GM12878 (cell line): ENCODE data around the gene ZNF608.

ENCODE experiments used
- BRCA1 ChIP-seq: IDR thresholded peaks from 2 replicates; pipeline ENCODE4 v1.6.1; 2011; ENCODE audit warnings: low read depth, low read length, improper control_type of control experiment
- CEBPB ChIP-seq, 2 experiments: fragments of 150-350 bp in 1 of 2; IDR thresholded peaks; 2 replicates each; pipeline ENCODE4 v1.6.1; 2012 to 2014; ENCODE audit warnings: low read depth in 2 of 2, low read length in 2 of 2, borderline replicate concordance in 1 of 2, inconsistent platforms in 1 of 2
- EP300 ChIP-seq, 2 experiments: fragments of 150-350 bp in 1 of 2; IDR thresholded peaks; 2 replicates each; pipeline ENCODE4 v1.6.1; 2011 to 2012; ENCODE audit warnings: low read depth in 2 of 2, low read length in 2 of 2, borderline replicate concordance in 1 of 2, improper control_type of control experiment in 1 of 2, inconsistent platforms in 1 of 2; ENCODE audit not compliant: control insufficient read depth in 1 of 2
- MTA3 ChIP-seq: IDR thresholded peaks from 2 replicates; pipeline ENCODE4 v1.6.1; 2012; ENCODE audit warnings: low read length, inconsistent platforms, borderline replicate concordance
- MYC ChIP-seq: IDR thresholded peaks from 2 replicates; pipeline ENCODE4 v1.6.1; 2011; ENCODE audit warnings: mild to moderate bottlenecking, low read length, moderate library complexity, inconsistent platforms; ENCODE audit not compliant: insufficient read depth, insufficient replicate concordance, insufficient read length, severe bottlenecking
- PML ChIP-seq: IDR thresholded peaks from 2 replicates; pipeline ENCODE4 v1.6.1; 2012; ENCODE audit warnings: low read length, inconsistent platforms
- POLR2A ChIP-seq: IDR thresholded peaks from 2 replicates; pipeline ENCODE4 v1.6.1; 2011; ENCODE audit warnings: low read depth, mild to moderate bottlenecking, low read length
- POLR2AphosphoS5 ChIP-seq: IDR thresholded peaks from 2 replicates; pipeline ENCODE4 v1.6.1; 2011; ENCODE audit warnings: mild to moderate bottlenecking, low read length, inconsistent platforms
- SMC3 ChIP-seq: IDR thresholded peaks from 2 replicates; pipeline ENCODE4 v1.6.1; 2011; ENCODE audit warnings: low read length, improper control_type of control experiment, borderline replicate concordance
- TARDBP ChIP-seq: IDR thresholded peaks from 2 replicates; pipeline ENCODE4 v1.6.1; 2016; ENCODE audit warnings: borderline replicate concordance
- YY1 ChIP-seq: IDR thresholded peaks from 2 replicates; pipeline ENCODE4 v1.6.1; 2011; ENCODE audit warnings: low read depth, mild to moderate bottlenecking, low read length
- TF ChIP-seq, protein P1 (sequence below): fragments of 450-650 bp; formaldehyde crosslinking; IDR thresholded peaks from 2 replicates; pipeline ENCODE4 v1.4.0; 2020; ENCODE audit warnings: mild to moderate bottlenecking, moderate library complexity
- TF ChIP-seq, protein P2 (sequence below): fragments of 150-350 bp; IDR thresholded peaks from 2 replicates; pipeline ENCODE4 v1.6.1; 2016; ENCODE audit warnings: low read depth, low read length
- TF ChIP-seq, protein P3 (sequence below), 3 experiments: IDR thresholded peaks in 2 of 3; conservative IDR thresholded peaks in 1 of 3; 2 replicates each; pipeline ENCODE4 v1.5.1; 2011; ENCODE audit warnings: low read depth in 3 of 3, low read length in 3 of 3, mild to moderate bottlenecking in 3 of 3, control low read depth in 2 of 3, moderate library complexity in 2 of 3, inconsistent platforms in 1 of 3, mixed read lengths in 1 of 3; ENCODE audit not compliant: control insufficient read depth in 2 of 3, insufficient read depth in 1 of 3; ENCODE audit errors: extremely low read depth in 1 of 3

DNA sequence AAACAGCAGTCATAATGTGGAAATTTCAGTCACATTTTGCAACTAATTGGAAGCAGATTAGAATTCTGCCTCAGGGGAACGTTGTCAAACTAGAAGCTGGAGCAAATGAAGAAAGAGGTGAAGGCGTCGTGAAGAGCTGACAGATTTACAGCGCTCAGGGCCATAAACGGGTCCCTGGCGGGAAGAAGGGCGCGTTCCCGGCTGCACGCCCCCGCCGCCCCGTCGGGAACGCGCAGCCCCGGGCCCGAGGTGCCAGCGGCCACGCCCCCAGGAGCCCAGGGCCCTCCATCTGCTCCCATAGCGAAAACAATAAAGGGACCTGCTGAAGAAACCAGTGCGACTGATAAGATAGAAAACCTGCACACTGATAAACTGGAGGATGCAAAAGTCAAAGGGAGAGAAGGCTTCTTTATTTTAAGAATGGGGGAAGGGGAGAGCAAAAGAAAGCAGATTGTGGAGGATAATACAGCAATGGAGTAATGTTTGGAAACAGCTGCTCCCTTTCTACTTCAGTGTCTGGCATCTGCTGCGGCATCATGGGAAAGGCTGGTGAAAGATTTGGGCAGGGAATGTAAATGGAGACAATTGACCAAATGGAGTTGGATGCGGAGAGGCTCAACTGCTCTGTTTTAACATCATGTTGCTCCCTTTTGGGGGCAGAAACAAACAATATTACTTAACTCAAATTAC, 11.1 kb downstream of the ZNF608 start:
- TF ChIP-seq, protein P1, sequence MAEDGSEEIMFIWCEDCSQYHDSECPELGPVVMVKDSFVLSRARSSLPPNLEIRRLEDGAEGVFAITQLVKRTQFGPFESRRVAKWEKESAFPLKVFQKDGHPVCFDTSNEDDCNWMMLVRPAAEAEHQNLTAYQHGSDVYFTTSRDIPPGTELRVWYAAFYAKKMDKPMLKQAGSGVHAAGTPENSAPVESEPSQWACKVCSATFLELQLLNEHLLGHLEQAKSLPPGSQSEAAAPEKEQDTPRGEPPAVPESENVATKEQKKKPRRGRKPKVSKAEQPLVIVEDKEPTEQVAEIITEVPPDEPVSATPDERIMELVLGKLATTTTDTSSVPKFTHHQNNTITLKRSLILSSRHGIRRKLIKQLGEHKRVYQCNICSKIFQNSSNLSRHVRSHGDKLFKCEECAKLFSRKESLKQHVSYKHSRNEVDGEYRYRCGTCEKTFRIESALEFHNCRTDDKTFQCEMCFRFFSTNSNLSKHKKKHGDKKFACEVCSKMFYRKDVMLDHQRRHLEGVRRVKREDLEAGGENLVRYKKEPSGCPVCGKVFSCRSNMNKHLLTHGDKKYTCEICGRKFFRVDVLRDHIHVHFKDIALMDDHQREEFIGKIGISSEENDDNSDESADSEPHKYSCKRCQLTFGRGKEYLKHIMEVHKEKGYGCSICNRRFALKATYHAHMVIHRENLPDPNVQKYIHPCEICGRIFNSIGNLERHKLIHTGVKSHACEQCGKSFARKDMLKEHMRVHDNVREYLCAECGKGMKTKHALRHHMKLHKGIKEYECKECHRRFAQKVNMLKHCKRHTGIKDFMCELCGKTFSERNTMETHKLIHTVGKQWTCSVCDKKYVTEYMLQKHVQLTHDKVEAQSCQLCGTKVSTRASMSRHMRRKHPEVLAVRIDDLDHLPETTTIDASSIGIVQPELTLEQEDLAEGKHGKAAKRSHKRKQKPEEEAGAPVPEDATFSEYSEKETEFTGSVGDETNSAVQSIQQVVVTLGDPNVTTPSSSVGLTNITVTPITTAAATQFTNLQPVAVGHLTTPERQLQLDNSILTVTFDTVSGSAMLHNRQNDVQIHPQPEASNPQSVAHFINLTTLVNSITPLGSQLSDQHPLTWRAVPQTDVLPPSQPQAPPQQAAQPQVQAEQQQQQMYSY (CRISPR knock-in tag), result no peak
- TF ChIP-seq POLR2AphosphoS5 (no peak), POLR2A (no peak), SMC3 (no peak), PML (no peak), MYC (no peak), BRCA1 (no peak), CEBPB (IDR thresholded peaks at IDR 0.05; ENCODE audit: borderline replicate concordance in 1 of 2, low read depth in 2 of 2, low read length in 2 of 2) (no peak), TARDBP (no peak), YY1 (no peak), EP300 (IDR thresholded peaks at IDR 0.05; ENCODE audit: borderline replicate concordance in 1 of 2, control insufficient read depth in 1 of 2, low read depth in 2 of 2, low read length in 2 of 2) (no peak), MTA3 (no peak)
- TF ChIP-seq, protein P2, sequence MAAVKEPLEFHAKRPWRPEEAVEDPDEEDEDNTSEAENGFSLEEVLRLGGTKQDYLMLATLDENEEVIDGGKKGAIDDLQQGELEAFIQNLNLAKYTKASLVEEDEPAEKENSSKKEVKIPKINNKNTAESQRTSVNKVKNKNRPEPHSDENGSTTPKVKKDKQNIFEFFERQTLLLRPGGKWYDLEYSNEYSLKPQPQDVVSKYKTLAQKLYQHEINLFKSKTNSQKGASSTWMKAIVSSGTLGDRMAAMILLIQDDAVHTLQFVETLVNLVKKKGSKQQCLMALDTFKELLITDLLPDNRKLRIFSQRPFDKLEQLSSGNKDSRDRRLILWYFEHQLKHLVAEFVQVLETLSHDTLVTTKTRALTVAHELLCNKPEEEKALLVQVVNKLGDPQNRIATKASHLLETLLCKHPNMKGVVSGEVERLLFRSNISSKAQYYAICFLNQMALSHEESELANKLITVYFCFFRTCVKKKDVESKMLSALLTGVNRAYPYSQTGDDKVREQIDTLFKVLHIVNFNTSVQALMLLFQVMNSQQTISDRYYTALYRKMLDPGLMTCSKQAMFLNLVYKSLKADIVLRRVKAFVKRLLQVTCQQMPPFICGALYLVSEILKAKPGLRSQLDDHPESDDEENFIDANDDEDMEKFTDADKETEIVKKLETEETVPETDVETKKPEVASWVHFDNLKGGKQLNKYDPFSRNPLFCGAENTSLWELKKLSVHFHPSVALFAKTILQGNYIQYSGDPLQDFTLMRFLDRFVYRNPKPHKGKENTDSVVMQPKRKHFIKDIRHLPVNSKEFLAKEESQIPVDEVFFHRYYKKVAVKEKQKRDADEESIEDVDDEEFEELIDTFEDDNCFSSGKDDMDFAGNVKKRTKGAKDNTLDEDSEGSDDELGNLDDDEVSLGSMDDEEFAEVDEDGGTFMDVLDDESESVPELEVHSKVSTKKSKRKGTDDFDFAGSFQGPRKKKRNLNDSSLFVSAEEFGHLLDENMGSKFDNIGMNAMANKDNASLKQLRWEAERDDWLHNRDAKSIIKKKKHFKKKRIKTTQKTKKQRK, result no peak
- TF ChIP-seq, protein P3, sequence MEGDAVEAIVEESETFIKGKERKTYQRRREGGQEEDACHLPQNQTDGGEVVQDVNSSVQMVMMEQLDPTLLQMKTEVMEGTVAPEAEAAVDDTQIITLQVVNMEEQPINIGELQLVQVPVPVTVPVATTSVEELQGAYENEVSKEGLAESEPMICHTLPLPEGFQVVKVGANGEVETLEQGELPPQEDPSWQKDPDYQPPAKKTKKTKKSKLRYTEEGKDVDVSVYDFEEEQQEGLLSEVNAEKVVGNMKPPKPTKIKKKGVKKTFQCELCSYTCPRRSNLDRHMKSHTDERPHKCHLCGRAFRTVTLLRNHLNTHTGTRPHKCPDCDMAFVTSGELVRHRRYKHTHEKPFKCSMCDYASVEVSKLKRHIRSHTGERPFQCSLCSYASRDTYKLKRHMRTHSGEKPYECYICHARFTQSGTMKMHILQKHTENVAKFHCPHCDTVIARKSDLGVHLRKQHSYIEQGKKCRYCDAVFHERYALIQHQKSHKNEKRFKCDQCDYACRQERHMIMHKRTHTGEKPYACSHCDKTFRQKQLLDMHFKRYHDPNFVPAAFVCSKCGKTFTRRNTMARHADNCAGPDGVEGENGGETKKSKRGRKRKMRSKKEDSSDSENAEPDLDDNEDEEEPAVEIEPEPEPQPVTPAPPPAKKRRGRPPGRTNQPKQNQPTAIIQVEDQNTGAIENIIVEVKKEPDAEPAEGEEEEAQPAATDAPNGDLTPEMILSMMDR (IDR thresholded peaks at IDR 0.05 in 2 of 3, conservative IDR thresholded peaks at IDR 0.05 in 1 of 3; ENCODE audit: control insufficient read depth in 2 of 3, extremely low read depth in 1 of 3, insufficient read depth in 1 of 3, low read depth in 3 of 3, low read length in 3 of 3), result no peak
